Middle frontal gyrus (tissue), 1 donor: ENCODE results near the gene FAM181B.

Experiments used
- DNase-seq: peaks from one replicate; pipeline ENCODE4 v3.0.0-alpha.2; 2015; ENCODE audit warnings: low spot score; ENCODE audit errors: extremely low spot score

FAM181B gene

GRCh38 chr11:82686211-82686610 lies 47.5 kb downstream of the FAM181B start:
- no peak for DNase-seq

GRCh38 chr11:82683029-82683428 lies 50.6 kb downstream of the FAM181B start:
- DNase-seq, result no peak

GRCh38 chr11:82682003-82682751 lies 51.5 kb downstream of the FAM181B start:
- DNase-seq, result peak; percentile 25

GRCh38 chr11:82680252-82680651 lies 53.4 kb downstream of the FAM181B start:
- DNase-seq, result no peak
